SK-N-SH treated with all-trans-retinoic acid at 6 μM for 48 hours (cell line): Measurements from ENCODE around the gene ALDOC.

Source experiments
- ARNTL ChIP-seq: fragments of 450-650 bp; formaldehyde crosslinking; IDR thresholded peaks from 2 replicates; pipeline ENCODE4 v1.5.0; 2020; ENCODE audit warnings: low read depth, mild to moderate bottlenecking, moderate library complexity, borderline replicate concordance
- CSDC2 ChIP-seq: fragments of 250-450 bp; sonication (Bioruptor Pico); IDR thresholded peaks from 2 replicates; pipeline ENCODE4 v1.5.0; 2020; ENCODE audit warnings: mild to moderate bottlenecking, moderate library complexity
- ESRRG ChIP-seq: fragments of 250-450 bp; sonication (Bioruptor Pico); IDR thresholded peaks from 2 replicates; pipeline ENCODE4 v1.6.1; 2021; ENCODE audit warnings: mild to moderate bottlenecking
- PATZ1 ChIP-seq: fragments of 250-450 bp; sonication (Bioruptor Pico); IDR thresholded peaks from 2 replicates; pipeline ENCODE4 v1.8.0; 2020; ENCODE audit warnings: mild to moderate bottlenecking, moderate library complexity, borderline replicate concordance
- RARB ChIP-seq: fragments of 250-450 bp; sonication (Bioruptor Pico); IDR thresholded peaks from 2 replicates; pipeline ENCODE4 v1.8.0; 2021; ENCODE audit warnings: mild to moderate bottlenecking, moderate library complexity
- SNAI2 ChIP-seq: fragments of 250-450 bp; sonication (Bioruptor Pico); IDR thresholded peaks from 2 replicates; pipeline ENCODE4 v1.5.0; 2020; ENCODE audit warnings: mild to moderate bottlenecking, moderate library complexity
- TCF4 ChIP-seq: fragments of 250-450 bp; sonication (Bioruptor Pico); IDR thresholded peaks from 2 replicates; pipeline ENCODE4 v1.8.0; 2021; ENCODE audit warnings: mild to moderate bottlenecking, moderate library complexity, borderline replicate concordance
- TOX ChIP-seq: fragments of 250-450 bp; sonication (Bioruptor Pico); IDR thresholded peaks from 2 replicates; pipeline ENCODE4 v1.8.0; 2021; ENCODE audit warnings: mild to moderate bottlenecking, moderate library complexity, borderline replicate concordance
- ZNF8 ChIP-seq: fragments of 450-650 bp; formaldehyde crosslinking; IDR thresholded peaks from 2 replicates; pipeline ENCODE4 v1.5.0; 2020; ENCODE audit warnings: mild to moderate bottlenecking, moderate library complexity

GRCh38 chr17:28540231-28540630, 36.5 kb downstream of the ALDOC start:
- TF ChIP-seq ARNTL (CRISPR knock-in tag) (no peak), ZNF8 (CRISPR knock-in tag) (no peak), SNAI2 (CRISPR knock-in tag) (no peak), RARB (no peak), CSDC2 (CRISPR knock-in tag) (no peak), PATZ1 (CRISPR knock-in tag) (no peak), ESRRG (no peak), TCF4 (CRISPR knock-in tag) (no peak), TOX (no peak)
